Liver (tissue), 9 donors: ENCODE results near the gene GALNT17. TPM values are rescaled to one million over a fixed set of nuclear protein-coding genes. Genes with fewer than 3 reads are reported as not detected.

Experiments used
- DNase-seq: peaks from one replicate; pipeline ENCODE4 v3.0.0-alpha.2; 2017; ENCODE audit warnings: low spot score
- H3K27ac ChIP-seq, 2 donors: one replicate each; pipeline ENCODE4 v1.7.0; 2013; ENCODE audit warnings: inconsistent platforms in 2 of 2, low read length in 2 of 2, control low read depth in 1 of 2, low read depth in 1 of 2, mild to moderate bottlenecking in 1 of 2
- H3K27me3 ChIP-seq, 4 donors: one replicate each; pipeline versions ENCODE4 v1.6.1 to v1.7.0; 2013; ENCODE audit warnings: low read length in 3 of 4, inconsistent platforms in 1 of 4, mild to moderate bottlenecking in 1 of 4, moderate library complexity in 1 of 4; ENCODE audit not compliant: control insufficient read depth in 4 of 4, insufficient read depth in 4 of 4
- H3K36me3 ChIP-seq, 4 donors: one replicate each; pipeline versions ENCODE4 v1.6.1 to v1.7.0; 2013; ENCODE audit warnings: low read length in 3 of 4, mild to moderate bottlenecking in 3 of 4, low read depth in 1 of 4, moderate library complexity in 1 of 4; ENCODE audit not compliant: control insufficient read depth in 4 of 4, insufficient read depth in 3 of 4
- H3K4me1 ChIP-seq, 4 donors: one replicate each; pipeline versions ENCODE4 v1.6.1 to v1.7.0; 2013; ENCODE audit warnings: low read length in 3 of 4, mild to moderate bottlenecking in 3 of 4, moderate library complexity in 1 of 4; ENCODE audit not compliant: control insufficient read depth in 4 of 4, insufficient read depth in 4 of 4
- H3K4me3 ChIP-seq, 3 donors: one replicate each; pipeline versions ENCODE4 v1.6.1 to v1.7.0; 2013; ENCODE audit warnings: low read length in 3 of 3, control low read depth in 1 of 3, low read depth in 1 of 3, mild to moderate bottlenecking in 1 of 3
- H3K9ac ChIP-seq, 2 donors: one replicate each; pipeline ENCODE4 v1.7.0; 2013; ENCODE audit warnings: low read length in 2 of 2, mild to moderate bottlenecking in 2 of 2, moderate library complexity in 2 of 2, control low read depth in 1 of 2, low read depth in 1 of 2
- H3K9me3 ChIP-seq, 4 donors: one replicate each; pipeline versions ENCODE4 v1.6.1 to v1.7.0; 2013; ENCODE audit warnings: low read length in 3 of 4; ENCODE audit not compliant: control insufficient read depth in 4 of 4
- CTCF ChIP-seq: fragments of 150-350 bp; IDR thresholded peaks from 2 replicates; pipeline ENCODE4 v1.5.1; 2017; ENCODE audit warnings: improper control_type of control experiment, low read depth, low read length; ENCODE audit not compliant: missing input control
- EGR1 ChIP-seq, 2 donors: IDR thresholded peaks; 2 replicates each; pipeline ENCODE4 v1.6.1; 2016 to 2018; ENCODE audit warnings: antibody characterized with exemption in 2 of 2, low read depth in 2 of 2
- FOXA2 ChIP-seq: IDR thresholded peaks from 2 replicates; pipeline ENCODE4 v1.6.1; 2016; ENCODE audit warnings: antibody characterized with exemption
- GABPA ChIP-seq, 2 donors: IDR thresholded peaks in 1 of 2; conservative IDR thresholded peaks in 1 of 2; 2 replicates each; pipeline ENCODE4 v1.6.1; 2016; ENCODE audit warnings: antibody characterized with exemption in 2 of 2, mild to moderate bottlenecking in 1 of 2, moderate library complexity in 1 of 2
- HNF4A ChIP-seq, 2 donors: conservative IDR thresholded peaks; 2 replicates each; pipeline ENCODE4 v1.6.1; 2016; ENCODE audit warnings: antibody characterized with exemption in 2 of 2, mild to moderate bottlenecking in 2 of 2
- HNF4G ChIP-seq: IDR thresholded peaks from 2 replicates; pipeline ENCODE4 v1.6.1; 2016; ENCODE audit warnings: antibody characterized with exemption
- JUND ChIP-seq, 2 donors: IDR thresholded peaks; 2 replicates each; pipeline ENCODE4 v1.6.1; 2016; ENCODE audit warnings: antibody characterized with exemption in 2 of 2
- NR2F2 ChIP-seq: IDR thresholded peaks from 2 replicates; pipeline ENCODE4 v1.6.1; 2016; ENCODE audit warnings: antibody characterized with exemption
- REST ChIP-seq: IDR thresholded peaks from 2 replicates; pipeline ENCODE4 v1.6.1; 2016; ENCODE audit warnings: antibody characterized with exemption, mild to moderate bottlenecking
- SP1 ChIP-seq: IDR thresholded peaks from 2 replicates; pipeline ENCODE4 v1.6.1; 2018; ENCODE audit warnings: antibody characterized with exemption, mild to moderate bottlenecking
- TAF1 ChIP-seq: conservative IDR thresholded peaks from 2 replicates; pipeline ENCODE4 v1.6.1; 2016; ENCODE audit warnings: antibody characterized with exemption, mild to moderate bottlenecking
- YY1 ChIP-seq: IDR thresholded peaks from 2 replicates; pipeline ENCODE4 v1.6.1; 2016; ENCODE audit warnings: antibody characterized with exemption, mild to moderate bottlenecking
- ZBTB33 ChIP-seq: IDR thresholded peaks from 2 replicates; pipeline ENCODE4 v1.6.1; 2016; ENCODE audit warnings: antibody characterized with exemption
- WGBS: extraction: QIAGEN DNeasy Blood & Tissue Kit; methylation state at CpG from one replicate; pipeline ENCODE4 v1.1.7; 2013; 5-methylcytosine and 5-hydroxymethylcytosine counted together
- polyA plus RNA-seq, 2 donors: library from polyadenylated mRNA; stranded (reverse) in 1 of 2; unstranded in 1 of 2; fragments of 200-250 nt in 1 of 2; fragments of >200 nt in 1 of 2; fragmentation: Nextera tagmentation in 1 of 2; extraction: Ambion mirVana in 1 of 2; gene quantifications; one replicate each; pipeline versions ENCODE4 v1.2.1 to v1.2.3, GENCODE V29; 2013 to 2015
- total RNA-seq, 2 donors: library from RNA; depleted of rRNA; stranded (reverse); fragments of >200 nt; gene quantifications; one replicate each; pipeline ENCODE4 v1.2.3, GENCODE V29; 2014
- TF ChIP-seq, protein P1 (sequence below): IDR thresholded peaks from 2 replicates; pipeline ENCODE4 v1.6.1; 2016; ENCODE audit warnings: antibody characterized with exemption
- donor health status: healthy.
- donor health status: healthy.
- donor health status: healthy.
- donor health status: healthy.
- donor health status: healthy.

GALNT17 gene
- total and polyA plus RNA-seq, 4 donors = 0.10 to 0.42 (median 0.37) TPM; not detected in 1

- TF ChIP-seq SP1 (no peak), FOXA2 (no peak), HNF4G (no peak), ZBTB33 (no peak), JUND (IDR thresholded peaks at IDR 0.05) (no peak), CTCF (no peak), YY1 (no peak), NR2F2 (no peak), TAF1 (no peak)
These were observed 97.2 kb downstream of the GALNT17 start for GRCh38 chr7:71229148-71229547.

DNA sequence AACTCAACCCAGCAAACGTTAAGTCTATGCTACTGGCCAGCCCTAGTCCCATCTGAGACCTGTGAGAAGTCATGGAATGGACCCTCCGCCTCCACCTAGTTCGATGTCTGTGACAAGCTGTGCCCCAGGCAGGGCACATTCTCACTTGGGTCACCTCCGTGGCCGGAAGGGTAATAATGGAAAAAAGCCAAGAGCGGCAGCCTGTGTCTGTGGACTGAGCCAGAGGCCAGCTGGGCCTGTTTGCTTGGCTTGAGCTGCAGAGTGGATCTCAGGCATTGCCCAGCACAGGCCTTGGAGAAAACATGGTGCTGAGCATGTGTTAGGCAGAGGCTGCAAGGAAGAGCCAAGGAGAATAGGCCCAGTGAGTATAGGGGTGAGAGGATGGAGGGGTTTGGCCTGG is 97.8 kb downstream of the GALNT17 start:
- H3K4me1 ChIP-seq = no peaks in the 10 kb centered on the region

More at GRCh38 chr7:71229148-71229547, 97.2 kb downstream of the GALNT17 start:
- peaks cover 0 to 2% (median 0%) of the 10 kb centered on the region in 4 donors for H3K36me3 ChIP-seq
- no peak overlapping the region for H3K27ac ChIP-seq
- WGBS = 85% methylated on average over 10 of the region's 10 CpGs
- H3K9me3 ChIP-seq = peaks cover 6 to 20% (median 13%) of the 10 kb centered on the region in 4 donors
- no peaks in the 10 kb centered on the region for H3K4me1 ChIP-seq
- no peak overlapping the region for H3K9ac ChIP-seq
- H3K4me3 ChIP-seq = no peak overlapping the region
- H3K27me3 ChIP-seq = no peaks in the 10 kb centered on the region
- no peak for DNase-seq

More for the DNA sequence above, 97.8 kb downstream of the GALNT17 start:
- WGBS = 77% methylated on average over 6 of the region's 6 CpGs
- no peak for DNase-seq
- no peak overlapping the region for H3K9ac ChIP-seq
- peaks cover 0 to 2% (median 0%) of the 10 kb centered on the region in 4 donors for H3K36me3 ChIP-seq
- no peak overlapping the region for H3K4me3 ChIP-seq
- no peak overlapping the region for H3K27ac ChIP-seq
- no peaks in the 10 kb centered on the region for H3K27me3 ChIP-seq
- peaks cover 6 to 23% (median 13%) of the 10 kb centered on the region in 4 donors for H3K9me3 ChIP-seq
- TF ChIP-seq REST (no peak), HNF4G (no peak), CTCF (no peak), HNF4A (conservative IDR thresholded peaks at IDR 0.05) (no peak), TAF1 (no peak), ZBTB33 (no peak), GABPA (IDR thresholded peaks at IDR 0.05 in 1 of 2, conservative IDR thresholded peaks at IDR 0.05 in 1 of 2) (no peak), EGR1 (IDR thresholded peaks at IDR 0.05; ENCODE audit: low read depth in 2 of 2) (no peak)
- TF ChIP-seq, protein P1, sequence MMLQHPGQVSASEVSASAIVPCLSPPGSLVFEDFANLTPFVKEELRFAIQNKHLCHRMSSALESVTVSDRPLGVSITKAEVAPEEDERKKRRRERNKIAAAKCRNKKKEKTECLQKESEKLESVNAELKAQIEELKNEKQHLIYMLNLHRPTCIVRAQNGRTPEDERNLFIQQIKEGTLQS = no peak
